Neural cell (in vitro differentiated cells): ENCODE data around the gene CHST11. TPM values are rescaled to one million over a fixed set of nuclear protein-coding genes. Genes with fewer than 3 reads are reported as not detected.

ENCODE experiments used
- H2AFZ ChIP-seq: fragments of 200-600, 300-800 bp; sonication (generic), shearing (Covaris generic); 2 replicates; pipeline ENCODE4 v1.6.0; 2014; ENCODE audit warnings: low read depth, mild to moderate bottlenecking, antibody characterized with exemption, low read length, moderate library complexity
- H3F3A ChIP-seq: fragments of 200-600 bp; shearing (Covaris generic); 2 replicates; pipeline ENCODE4 v1.6.1; 2016; ENCODE audit warnings: mild to moderate bottlenecking, moderate library complexity, mixed read lengths, antibody characterized with exemption, low read length; ENCODE audit not compliant: insufficient read depth, poor library complexity, severe bottlenecking
- H3K27ac ChIP-seq: fragments of 200-600, 300-800 bp; sonication (generic), shearing (Covaris generic); 2 replicates; pipeline ENCODE4 v1.5.1; 2014; ENCODE audit warnings: mild to moderate bottlenecking, low read length, moderate library complexity
- H3K27me3 ChIP-seq: fragments of 300-800, 200-600 bp; sonication (generic), shearing (Covaris generic); 2 replicates; pipeline ENCODE4 v1.6.0; 2014; ENCODE audit warnings: mild to moderate bottlenecking, low read depth, low read length, moderate library complexity; ENCODE audit not compliant: insufficient read depth
- H3K36me3 ChIP-seq: fragments of 300-800, 200-600 bp; sonication (generic), shearing (Covaris generic); 2 replicates; pipeline ENCODE4 v1.5.1; 2014; ENCODE audit warnings: mild to moderate bottlenecking, antibody characterized with exemption, low read length, moderate library complexity; ENCODE audit not compliant: insufficient read depth
- H3K4me2 ChIP-seq: fragments of 300-800, 200-600 bp; sonication (generic), shearing (Covaris generic); 2 replicates; pipeline ENCODE4 v1.6.0; 2014; ENCODE audit warnings: mild to moderate bottlenecking, low read length
- H3K4me3 ChIP-seq: fragments of 300-800, 200-600 bp; sonication (generic), shearing (Covaris generic); 2 replicates; pipeline ENCODE4 v1.5.1; 2014; ENCODE audit warnings: mild to moderate bottlenecking, low read length, moderate library complexity
- H3K79me2 ChIP-seq: fragments of 200-600 bp; shearing (Covaris generic); replicated peaks from 2 replicates; pipeline ENCODE4 v1.6.0; 2014; ENCODE audit warnings: mild to moderate bottlenecking, low read length, moderate library complexity; ENCODE audit not compliant: insufficient read depth
- H3K9ac ChIP-seq: fragments of 300-800, 200-600 bp; sonication (generic), shearing (Covaris generic); 2 replicates; pipeline ENCODE4 v1.6.1; 2016; ENCODE audit warnings: mild to moderate bottlenecking, low read length, mixed read lengths
- H3K9me2 ChIP-seq: fragments of 200-600 bp; shearing (Covaris generic); 2 replicates; pipeline ENCODE4 v1.6.1; 2016; ENCODE audit warnings: mild to moderate bottlenecking, low read length, mixed read lengths; ENCODE audit not compliant: insufficient read depth
- H3K9me3 ChIP-seq: fragments of 200-600, 300-800 bp; sonication (generic), shearing (Covaris generic); 2 replicates; pipeline ENCODE4 v1.6.1; 2016; ENCODE audit warnings: mild to moderate bottlenecking, mixed run types, low read length, moderate library complexity, mixed read lengths
- H4K20me1 ChIP-seq: fragments of 200-600 bp; shearing (Covaris generic); 2 replicates; pipeline ENCODE4 v1.6.1; 2016; ENCODE audit warnings: mild to moderate bottlenecking, mixed run types; ENCODE audit not compliant: insufficient read depth
- CTCF ChIP-seq: fragments of 450-650 bp; IDR thresholded peaks from 2 replicates; pipeline ENCODE4 v1.5.1; 2014; ENCODE audit warnings: antibody characterized with exemption, mild to moderate bottlenecking, moderate library complexity; ENCODE audit not compliant: poor library complexity, severe bottlenecking
- EP300 ChIP-seq: fragments of 450-650 bp; conservative IDR thresholded peaks from 2 replicates; pipeline ENCODE4 v1.6.1; 2014; ENCODE audit warnings: antibody characterized with exemption, mild to moderate bottlenecking, moderate library complexity; ENCODE audit not compliant: poor library complexity, severe bottlenecking
- EZH2 ChIP-seq: fragments of 200-600, 300-800 bp; shearing (Covaris generic), sonication (generic); IDR thresholded peaks from 2 replicates; pipeline ENCODE4 v1.6.1; 2014; ENCODE audit warnings: antibody characterized with exemption, low read length, borderline replicate concordance, mild to moderate bottlenecking; ENCODE audit not compliant: insufficient read depth, poor library complexity, severe bottlenecking
- MXI1 ChIP-seq: fragments of 450-650 bp; conservative IDR thresholded peaks from 2 replicates; pipeline ENCODE4 v1.6.1; 2014; ENCODE audit warnings: antibody characterized with exemption, mild to moderate bottlenecking; ENCODE audit not compliant: poor library complexity, severe bottlenecking
- POLR2AphosphoS5 ChIP-seq: IDR thresholded peaks from 2 replicates; pipeline ENCODE4 v1.6.1; 2012
- RAD21 ChIP-seq: fragments of 450-650 bp; conservative IDR thresholded peaks from 2 replicates; pipeline ENCODE4 v1.6.1; 2014; ENCODE audit warnings: antibody characterized with exemption, mild to moderate bottlenecking, moderate library complexity
- REST ChIP-seq: IDR thresholded peaks from 2 replicates; pipeline ENCODE4 v1.6.1; 2012; ENCODE audit warnings: borderline replicate concordance
- SMC3 ChIP-seq: fragments of 450-650 bp; conservative IDR thresholded peaks from 2 replicates; pipeline ENCODE4 v1.6.1; 2014; ENCODE audit warnings: antibody characterized with exemption, mild to moderate bottlenecking, moderate library complexity; ENCODE audit not compliant: poor library complexity
- TAF1 ChIP-seq: IDR thresholded peaks from 2 replicates; pipeline ENCODE4 v1.6.1; 2012; ENCODE audit warnings: low read depth
- polyA plus RNA-seq: library from polyadenylated mRNA; depleted of rRNA; stranded (reverse); fragments of >200 nt; gene quantifications from 2 replicates; pipeline ENCODE4 v1.2.3, GENCODE V29; 2014

CHST11 gene
- polyA plus RNA-seq, 1 donor from 2014 or later: 15.0 TPM

- no peak overlapping the region for H2AFZ ChIP-seq
- no peak overlapping the region for H3K4me2 ChIP-seq
- no peaks in the 10 kb centered on the region for H3K9me2 ChIP-seq
- H3K27me3 ChIP-seq: no peaks in the 10 kb centered on the region
- no peaks in the 10 kb centered on the region for H4K20me1 ChIP-seq
- no peaks in the 10 kb centered on the region for H3K36me3 ChIP-seq
- H3K79me2 ChIP-seq: no peaks in the 10 kb centered on the region
- no peak overlapping the region for H3K4me3 ChIP-seq
- H3K9ac ChIP-seq: no peak overlapping the region
- H3K27ac ChIP-seq: no peak overlapping the region
- TF ChIP-seq RAD21 (no peak), EP300 (no peak), EZH2 (no peak), MXI1 (no peak), SMC3 (no peak), TAF1 (no peak), REST (no peak), POLR2AphosphoS5 (no peak), CTCF (no peak)
- no peaks in the 10 kb centered on the region for H3F3A ChIP-seq
- H3K9me3 ChIP-seq: no peaks in the 10 kb centered on the region
Measured at GRCh38 chr12:104576187-104576778, 119.5 kb downstream of the CHST11 start.

GRCh38 chr12:104576980-104577580, 120.3 kb downstream of the CHST11 start:
- Histone ChIP-seq H3K4me2 (no peak overlapping the region), H3K4me3 (no peak overlapping the region), H3K36me3 (no peaks in the 10 kb centered on the region), H3K27me3 (no peaks in the 10 kb centered on the region), H3K9me2 (no peaks in the 10 kb centered on the region), H3K27ac (no peak overlapping the region), H3K9me3 (no peaks in the 10 kb centered on the region), H4K20me1 (no peaks in the 10 kb centered on the region), H3K9ac (no peak overlapping the region), H2AFZ (no peak overlapping the region), H3F3A (no peaks in the 10 kb centered on the region), H3K79me2 (no peaks in the 10 kb centered on the region)
- TF ChIP-seq RAD21: no peak
- no peak for TF ChIP-seq SMC3
- TF ChIP-seq EZH2: no peak
- no peak for TF ChIP-seq CTCF
- no peak for TF ChIP-seq REST
- no peak for TF ChIP-seq POLR2AphosphoS5
- no peak for TF ChIP-seq TAF1
- TF ChIP-seq MXI1: no peak
- no peak for TF ChIP-seq EP300
